ENCODE measurements around the gene NDUFA3. TPM values are rescaled to one million over a fixed set of nuclear protein-coding genes. Genes with fewer than 3 reads are reported as not detected.

Gene NDUFA3
- total and polyA plus RNA-seq, 2 donors (not counting 1 experiment from before 2014, with no cell fraction given) = 55.4 to 94.4 TPM

- Histone ChIP-seq H4K20me1 (ENCODE audit: control insufficient read depth, insufficient read depth, low read length, poor library complexity, severe bottlenecking) (no peaks in the 10 kb centered on the region), H3K27ac (ENCODE audit: low read length in 2 of 2) (no peak overlapping the region), H3K4me1 (ENCODE audit: control insufficient read depth in 2 of 2, insufficient read depth in 2 of 2, low read length in 2 of 2) (no peaks in the 10 kb centered on the region), H3K36me3 (replicated peaks in 1 of 2; ENCODE audit: control extremely low read depth in 1 of 2, control insufficient read depth in 1 of 2, extremely low read depth in 1 of 2, insufficient read depth in 2 of 2, low read length in 1 of 2) (no peaks in the 10 kb centered on the region), H3K4me2 (replicated peaks; ENCODE audit: low read depth, low read length, poor library complexity, severe bottlenecking) (no peak overlapping the region), H3K4me3 (ENCODE audit: control extremely low read depth in 1 of 5, extremely low read depth in 1 of 5, insufficient read depth in 1 of 5, low read depth in 2 of 5, low read length in 4 of 5) (no peak overlapping the region), H3K9me3 (ENCODE audit: control extremely low read depth in 1 of 3, control insufficient read depth in 2 of 3, insufficient read depth in 1 of 3, low read length in 2 of 3) (peaks cover 2 to 32% (median 6%) of the 10 kb centered on the region in 3 donors), H2AFZ (ENCODE audit: insufficient read depth, low read depth, low read length, poor library complexity, severe bottlenecking) (no peak overlapping the region), H3K79me2 (ENCODE audit: control insufficient read depth, insufficient read depth, low read length) (no peaks in the 10 kb centered on the region), H3K9ac (ENCODE audit: low read length) (no peak overlapping the region), H3K27me3 (replicated peaks in 1 of 4; ENCODE audit: control extremely low read depth in 1 of 4, control insufficient read depth in 3 of 4, insufficient read depth in 4 of 4, low read length in 3 of 4) (peaks cover 0 to 3% (median 0%) of the 10 kb centered on the region in 4 experiments)
- no peak for ATAC-seq (ENCODE audit: low read depth)
- intact Hi-C loops (cut with micrococcal nuclease) = no loop called here
- no peak for DNase-seq
- TF ChIP-seq EZH2 (IDR thresholded peaks at IDR 0.05; ENCODE audit: borderline replicate concordance, insufficient read depth, low read depth, low read length, poor library complexity, severe bottlenecking) = no peak
- TF ChIP-seq, protein P1, sequence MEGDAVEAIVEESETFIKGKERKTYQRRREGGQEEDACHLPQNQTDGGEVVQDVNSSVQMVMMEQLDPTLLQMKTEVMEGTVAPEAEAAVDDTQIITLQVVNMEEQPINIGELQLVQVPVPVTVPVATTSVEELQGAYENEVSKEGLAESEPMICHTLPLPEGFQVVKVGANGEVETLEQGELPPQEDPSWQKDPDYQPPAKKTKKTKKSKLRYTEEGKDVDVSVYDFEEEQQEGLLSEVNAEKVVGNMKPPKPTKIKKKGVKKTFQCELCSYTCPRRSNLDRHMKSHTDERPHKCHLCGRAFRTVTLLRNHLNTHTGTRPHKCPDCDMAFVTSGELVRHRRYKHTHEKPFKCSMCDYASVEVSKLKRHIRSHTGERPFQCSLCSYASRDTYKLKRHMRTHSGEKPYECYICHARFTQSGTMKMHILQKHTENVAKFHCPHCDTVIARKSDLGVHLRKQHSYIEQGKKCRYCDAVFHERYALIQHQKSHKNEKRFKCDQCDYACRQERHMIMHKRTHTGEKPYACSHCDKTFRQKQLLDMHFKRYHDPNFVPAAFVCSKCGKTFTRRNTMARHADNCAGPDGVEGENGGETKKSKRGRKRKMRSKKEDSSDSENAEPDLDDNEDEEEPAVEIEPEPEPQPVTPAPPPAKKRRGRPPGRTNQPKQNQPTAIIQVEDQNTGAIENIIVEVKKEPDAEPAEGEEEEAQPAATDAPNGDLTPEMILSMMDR (IDR thresholded peaks at IDR 0.05) = no peak
- no peak overlapping the region for H3K4me3 Mint-ChIP-seq
- no peak overlapping the region for H3K27ac Mint-ChIP-seq
- WGBS (ENCODE audit: insufficient coverage) = 80% methylated on average over 1 of the region's 5 CpGs
- H3K27me3 Mint-ChIP-seq = peaks cover 6% of the 10 kb centered on the region
- peaks cover 3% of the 10 kb centered on the region for H3K9me3 Mint-ChIP-seq (ENCODE audit: insufficient read depth)
- POLR2A ChIA-PET = no interaction called here
- H3K4me1 Mint-ChIP-seq = no peaks in the 10 kb centered on the region
- CTCF ChIA-PET = no interaction called here
These were observed 25.3 kb upstream of the NDUFA3 start for GRCh38 chr19:54077334-54077733.

GRCh38 chr19:54081032-54081431, 21.6 kb upstream of the NDUFA3 start, which contains the start of gene TARM1:
Gene TARM1 (minus strand): TSS chr19:54081365. CDS start chr19:54081340, 25 bp downstream.
- Histone ChIP-seq H2AFZ (ENCODE audit: insufficient read depth, low read depth, low read length, poor library complexity, severe bottlenecking) (no peak within 1 kb of the TSS), H3K27me3 (replicated peaks in 1 of 4; ENCODE audit: control extremely low read depth in 1 of 4, control insufficient read depth in 3 of 4, insufficient read depth in 4 of 4, low read length in 3 of 4) (peaks cover 0 to 7% (median 0%) of the 10 kb centered on the region in 4 experiments), H3K79me2 (ENCODE audit: control insufficient read depth, insufficient read depth, low read length) (no peaks in the 10 kb centered on the region), H3K4me1 (ENCODE audit: control insufficient read depth in 2 of 2, insufficient read depth in 2 of 2, low read length in 2 of 2) (no peaks in the 10 kb centered on the region), H3K9ac (ENCODE audit: low read length) (no peak within 1 kb of the TSS), H3K4me3 (ENCODE audit: control extremely low read depth in 1 of 5, extremely low read depth in 1 of 5, insufficient read depth in 1 of 5, low read depth in 2 of 5, low read length in 4 of 5) (no peak within 1 kb of the TSS), H3K27ac (ENCODE audit: low read length in 2 of 2) (no peak within 1 kb of the TSS), H3K36me3 (replicated peaks in 1 of 2; ENCODE audit: control extremely low read depth in 1 of 2, control insufficient read depth in 1 of 2, extremely low read depth in 1 of 2, insufficient read depth in 2 of 2, low read length in 1 of 2) (no peaks in the 10 kb centered on the region), H4K20me1 (ENCODE audit: control insufficient read depth, insufficient read depth, low read length, poor library complexity, severe bottlenecking) (no peaks in the 10 kb centered on the region), H3K9me3 (ENCODE audit: control extremely low read depth in 1 of 3, control insufficient read depth in 2 of 3, insufficient read depth in 1 of 3, low read length in 2 of 3) (peaks cover 2 to 27% (median 9%) of the 10 kb centered on the region in 3 donors), H3K4me2 (replicated peaks; ENCODE audit: low read depth, low read length, poor library complexity, severe bottlenecking) (no peak within 1 kb of the TSS)
- H3K27ac Mint-ChIP-seq = no peak within 1 kb of the TSS
- ChIA-PET CTCF (interaction anchor here (0.7 kb wide), 1 partner anchor 51 kb away, joined by 3 read pairs; no protein-coding TSS in a partner anchor), POLR2A (no interaction called here)
- H3K4me3 Mint-ChIP-seq = no peak within 1 kb of the TSS
- TF ChIP-seq, protein P1 (IDR thresholded peaks at IDR 0.05) = no peak
- TF ChIP-seq EZH2 (IDR thresholded peaks at IDR 0.05; ENCODE audit: borderline replicate concordance, insufficient read depth, low read depth, low read length, poor library complexity, severe bottlenecking) = no peak
- ATAC-seq (ENCODE audit: low read depth) = no peak
- no peaks in the 10 kb centered on the region for H3K4me1 Mint-ChIP-seq
- DNase-seq = no peak
- H3K27me3 Mint-ChIP-seq = peaks cover 6% of the 10 kb centered on the region
- intact Hi-C loops (cut with micrococcal nuclease) = no loop called here
- WGBS (ENCODE audit: insufficient coverage) = 91% methylated on average over 7 of the region's 7 CpGs
- H3K9me3 Mint-ChIP-seq (ENCODE audit: insufficient read depth) = peaks cover 9% of the 10 kb centered on the region
